Measurements from ENCODE around the gene CTIF.
"Not testable (repeated sequence)": the region's sequence is repeated elsewhere in the genome, so short reads cannot be mapped to it uniquely, and the experiment has no call there.

The CTIF gene

GRCh38 chr18:48804856-48805610, 266.2 kb downstream of the CTIF start:
- H3K9me3 ChIP-seq (ENCODE audit: control insufficient read depth in 1 of 2, low read length in 2 of 2): no peaks in the 10 kb centered on the region
- no peaks in the 10 kb centered on the region for H3K27me3 ChIP-seq (ENCODE audit: control insufficient read depth in 1 of 2, insufficient read depth in 2 of 2, low read length in 2 of 2)
- no peak overlapping the region for H3K4me3 ChIP-seq (ENCODE audit: low read depth in 1 of 2, low read length in 2 of 2)
- no peak overlapping the region for H3K27ac ChIP-seq (ENCODE audit: low read depth, low read length)
- H3K4me1 ChIP-seq (ENCODE audit: control insufficient read depth in 1 of 2, insufficient read depth in 2 of 2, low read length in 2 of 2): peaks cover 32 to 34% of the 10 kb centered on the region in 2 donors
- H3K9ac ChIP-seq (ENCODE audit: low read depth in 1 of 2, low read length in 2 of 2): no peak overlapping the region
- no peaks in the 10 kb centered on the region for H3K36me3 ChIP-seq (ENCODE audit: control insufficient read depth in 1 of 2, insufficient read depth in 2 of 2, low read length in 2 of 2)

GRCh38 chr18:48805826-48806535, 267.1 kb downstream of the CTIF start:
- peaks cover 25 to 28% of the 10 kb centered on the region in 2 donors for H3K4me1 ChIP-seq (ENCODE audit: control insufficient read depth in 1 of 2, insufficient read depth in 2 of 2, low read length in 2 of 2)
- H3K27me3 ChIP-seq (ENCODE audit: control insufficient read depth in 1 of 2, insufficient read depth in 2 of 2, low read length in 2 of 2): no peaks in the 10 kb centered on the region
- H3K4me3 ChIP-seq (ENCODE audit: low read depth in 1 of 2, low read length in 2 of 2): no peak overlapping the region
- no peak overlapping the region for H3K27ac ChIP-seq (ENCODE audit: low read depth, low read length)
- no peaks in the 10 kb centered on the region for H3K9me3 ChIP-seq (ENCODE audit: control insufficient read depth in 1 of 2, low read length in 2 of 2)
- no peak overlapping the region for H3K9ac ChIP-seq (ENCODE audit: low read depth in 1 of 2, low read length in 2 of 2)
- no peaks in the 10 kb centered on the region for H3K36me3 ChIP-seq (ENCODE audit: control insufficient read depth in 1 of 2, insufficient read depth in 2 of 2, low read length in 2 of 2)

- Histone ChIP-seq H3K27ac (ENCODE audit: low read depth, low read length) (no peak overlapping the region), H3K9ac (ENCODE audit: low read depth in 1 of 2, low read length in 2 of 2) (no peak overlapping the region), H3K27me3 (ENCODE audit: control insufficient read depth in 1 of 2, insufficient read depth in 2 of 2, low read length in 2 of 2) (no peaks in the 10 kb centered on the region), H3K4me1 (ENCODE audit: control insufficient read depth in 1 of 2, insufficient read depth in 2 of 2, low read length in 2 of 2) (peaks cover 18 to 21% of the 10 kb centered on the region in 2 donors), H3K4me3 (ENCODE audit: low read depth in 1 of 2, low read length in 2 of 2) (no peak overlapping the region), H3K9me3 (ENCODE audit: control insufficient read depth in 1 of 2, low read length in 2 of 2) (no peaks in the 10 kb centered on the region), H3K36me3 (ENCODE audit: control insufficient read depth in 1 of 2, insufficient read depth in 2 of 2, low read length in 2 of 2) (no peaks in the 10 kb centered on the region)
These were observed 267.9 kb downstream of the CTIF start for GRCh38 chr18:48806551-48807261.

- Histone ChIP-seq H3K4me1 (ENCODE audit: control insufficient read depth in 1 of 2, insufficient read depth in 2 of 2, low read length in 2 of 2) (peaks cover 8 to 10% of the 10 kb centered on the region in 2 donors), H3K27ac (ENCODE audit: low read depth, low read length) (no peak overlapping the region), H3K4me3 (ENCODE audit: low read depth in 1 of 2, low read length in 2 of 2) (no peak overlapping the region), H3K36me3 (ENCODE audit: control insufficient read depth in 1 of 2, insufficient read depth in 2 of 2, low read length in 2 of 2) (no peaks in the 10 kb centered on the region), H3K9ac (ENCODE audit: low read depth in 1 of 2, low read length in 2 of 2) (no peak overlapping the region), H3K27me3 (ENCODE audit: control insufficient read depth in 1 of 2, insufficient read depth in 2 of 2, low read length in 2 of 2) (no peaks in the 10 kb centered on the region), H3K9me3 (ENCODE audit: control insufficient read depth in 1 of 2, low read length in 2 of 2) (no peaks in the 10 kb centered on the region)
These were observed 269.6 kb downstream of the CTIF start for GRCh38 chr18:48808476-48808875.

- Histone ChIP-seq H3K4me1 (ENCODE audit: control insufficient read depth in 1 of 2, insufficient read depth in 2 of 2, low read length in 2 of 2) (peaks cover 16 to 19% of the 10 kb centered on the region in 2 donors), H3K9me3 (ENCODE audit: control insufficient read depth in 1 of 2, low read length in 2 of 2) (no peaks in the 10 kb centered on the region), H3K4me3 (ENCODE audit: low read depth in 1 of 2, low read length in 2 of 2) (no peak overlapping the region), H3K27me3 (ENCODE audit: control insufficient read depth in 1 of 2, insufficient read depth in 2 of 2, low read length in 2 of 2) (no peaks in the 10 kb centered on the region), H3K9ac (ENCODE audit: low read depth in 1 of 2, low read length in 2 of 2) (no peak overlapping the region), H3K27ac (ENCODE audit: low read depth, low read length) (no peak overlapping the region), H3K36me3 (ENCODE audit: control insufficient read depth in 1 of 2, insufficient read depth in 2 of 2, low read length in 2 of 2) (no peaks in the 10 kb centered on the region)
These were observed 270.5 kb downstream of the CTIF start for GRCh38 chr18:48809365-48809764.

GRCh38 chr18:48810805-48811204, 272.0 kb downstream of the CTIF start:
- peaks cover 0 to 3% of the 10 kb centered on the region in 2 donors for H3K36me3 ChIP-seq (ENCODE audit: control insufficient read depth in 1 of 2, insufficient read depth in 2 of 2, low read length in 2 of 2)
- no peak overlapping the region for H3K27ac ChIP-seq (ENCODE audit: low read depth, low read length)
- peaks cover 16 to 22% of the 10 kb centered on the region in 2 donors for H3K4me1 ChIP-seq (ENCODE audit: control insufficient read depth in 1 of 2, insufficient read depth in 2 of 2, low read length in 2 of 2)
- no peak overlapping the region for H3K4me3 ChIP-seq (ENCODE audit: low read depth in 1 of 2, low read length in 2 of 2)
- no peaks in the 10 kb centered on the region for H3K9me3 ChIP-seq (ENCODE audit: control insufficient read depth in 1 of 2, low read length in 2 of 2)
- H3K27me3 ChIP-seq (ENCODE audit: control insufficient read depth in 1 of 2, insufficient read depth in 2 of 2, low read length in 2 of 2): no peaks in the 10 kb centered on the region
- H3K9ac ChIP-seq (ENCODE audit: low read depth in 1 of 2, low read length in 2 of 2): no peak overlapping the region

GRCh38 chr18:48811401-48811800, 272.6 kb downstream of the CTIF start:
- H3K27ac ChIP-seq (ENCODE audit: low read depth, low read length): no peak overlapping the region
- peaks cover 0 to 4% of the 10 kb centered on the region in 2 donors for H3K36me3 ChIP-seq (ENCODE audit: control insufficient read depth in 1 of 2, insufficient read depth in 2 of 2, low read length in 2 of 2)
- no peak overlapping the region for H3K9ac ChIP-seq (ENCODE audit: low read depth in 1 of 2, low read length in 2 of 2)
- H3K4me1 ChIP-seq (ENCODE audit: control insufficient read depth in 1 of 2, insufficient read depth in 2 of 2, low read length in 2 of 2): peaks cover 16 to 18% of the 10 kb centered on the region in 2 donors
- H3K27me3 ChIP-seq (ENCODE audit: control insufficient read depth in 1 of 2, insufficient read depth in 2 of 2, low read length in 2 of 2): no peaks in the 10 kb centered on the region
- no peaks in the 10 kb centered on the region for H3K9me3 ChIP-seq (ENCODE audit: control insufficient read depth in 1 of 2, low read length in 2 of 2)
- H3K4me3 ChIP-seq (ENCODE audit: low read depth in 1 of 2, low read length in 2 of 2): no peak overlapping the region

GRCh38 chr18:48811977-48812451, 273.2 kb downstream of the CTIF start:
- H3K9me3 ChIP-seq (ENCODE audit: control insufficient read depth in 1 of 2, low read length in 2 of 2); H3K27me3 ChIP-seq (ENCODE audit: control insufficient read depth in 1 of 2, insufficient read depth in 2 of 2, low read length in 2 of 2); H3K27ac ChIP-seq (ENCODE audit: low read depth, low read length); H3K36me3 ChIP-seq (ENCODE audit: control insufficient read depth in 1 of 2, insufficient read depth in 2 of 2, low read length in 2 of 2); H3K4me3 ChIP-seq (ENCODE audit: low read depth in 1 of 2, low read length in 2 of 2); H3K9ac ChIP-seq (ENCODE audit: low read depth in 1 of 2, low read length in 2 of 2): not testable (repeated sequence)
- H3K4me1 ChIP-seq (ENCODE audit: control insufficient read depth in 1 of 2, insufficient read depth in 2 of 2, low read length in 2 of 2): peaks cover 11 to 18% of the 10 kb centered on the region in 2 donors

- H3K27me3 ChIP-seq (ENCODE audit: control insufficient read depth in 1 of 2, insufficient read depth in 2 of 2, low read length in 2 of 2): no peaks in the 10 kb centered on the region
- peaks cover 4 to 6% of the 10 kb centered on the region in 2 donors for H3K36me3 ChIP-seq (ENCODE audit: control insufficient read depth in 1 of 2, insufficient read depth in 2 of 2, low read length in 2 of 2)
- peaks cover 8 to 18% of the 10 kb centered on the region in 2 donors for H3K4me1 ChIP-seq (ENCODE audit: control insufficient read depth in 1 of 2, insufficient read depth in 2 of 2, low read length in 2 of 2)
- no peak overlapping the region for H3K4me3 ChIP-seq (ENCODE audit: low read depth in 1 of 2, low read length in 2 of 2)
- no peaks in the 10 kb centered on the region for H3K9me3 ChIP-seq (ENCODE audit: control insufficient read depth in 1 of 2, low read length in 2 of 2)
- H3K9ac ChIP-seq (ENCODE audit: low read depth in 1 of 2, low read length in 2 of 2): no peak overlapping the region
- no peak overlapping the region for H3K27ac ChIP-seq (ENCODE audit: low read depth, low read length)
These were observed 274.5 kb downstream of the CTIF start for GRCh38 chr18:48813321-48813720.
